Panc1 (cell line): Measurements from ENCODE around the gene ZNF500.

ENCODE experiments used
- POLR2AphosphoS5 ChIP-seq: IDR thresholded peaks from 2 replicates; pipeline ENCODE4 v1.6.1; 2012; ENCODE audit warnings: mild to moderate bottlenecking, low read depth, low read length, moderate library complexity
- TF ChIP-seq, protein P1 (sequence below): fragments of 450-650 bp; IDR thresholded peaks from 2 replicates; pipeline ENCODE4 v1.5.1; 2017; ENCODE audit warnings: mild to moderate bottlenecking
- TF ChIP-seq, protein P2 (sequence below), 2 experiments: IDR thresholded peaks; 2 replicates each; pipeline ENCODE4 v1.6.1; 2011 to 2012; ENCODE audit warnings: low read depth in 2 of 2, control low read depth in 1 of 2, low read length in 1 of 2, mild to moderate bottlenecking in 1 of 2, moderate library complexity in 1 of 2; ENCODE audit not compliant: insufficient read depth in 1 of 2

DNA sequence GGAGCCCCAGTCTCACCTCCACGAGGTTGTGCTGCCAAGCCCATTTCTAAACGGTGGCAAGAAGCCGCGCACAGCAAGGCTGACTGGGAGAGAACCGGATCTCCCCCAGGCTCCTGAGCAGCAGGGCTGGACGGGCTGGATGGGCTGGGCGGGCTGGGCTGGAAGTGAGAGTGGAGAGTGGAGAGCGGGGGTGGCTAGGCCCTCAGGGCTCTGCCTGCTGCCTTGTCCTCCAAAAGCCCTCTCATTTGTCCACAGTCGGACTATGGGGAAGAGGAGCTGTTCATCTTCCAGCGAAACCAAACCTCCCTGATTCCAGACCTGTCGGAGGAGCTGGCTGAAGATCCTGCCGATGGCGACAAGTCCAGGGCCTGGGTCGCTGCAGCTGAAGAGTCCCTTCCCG, 29.4 kb downstream of the ZNF500 start:
- TF ChIP-seq, protein P1, sequence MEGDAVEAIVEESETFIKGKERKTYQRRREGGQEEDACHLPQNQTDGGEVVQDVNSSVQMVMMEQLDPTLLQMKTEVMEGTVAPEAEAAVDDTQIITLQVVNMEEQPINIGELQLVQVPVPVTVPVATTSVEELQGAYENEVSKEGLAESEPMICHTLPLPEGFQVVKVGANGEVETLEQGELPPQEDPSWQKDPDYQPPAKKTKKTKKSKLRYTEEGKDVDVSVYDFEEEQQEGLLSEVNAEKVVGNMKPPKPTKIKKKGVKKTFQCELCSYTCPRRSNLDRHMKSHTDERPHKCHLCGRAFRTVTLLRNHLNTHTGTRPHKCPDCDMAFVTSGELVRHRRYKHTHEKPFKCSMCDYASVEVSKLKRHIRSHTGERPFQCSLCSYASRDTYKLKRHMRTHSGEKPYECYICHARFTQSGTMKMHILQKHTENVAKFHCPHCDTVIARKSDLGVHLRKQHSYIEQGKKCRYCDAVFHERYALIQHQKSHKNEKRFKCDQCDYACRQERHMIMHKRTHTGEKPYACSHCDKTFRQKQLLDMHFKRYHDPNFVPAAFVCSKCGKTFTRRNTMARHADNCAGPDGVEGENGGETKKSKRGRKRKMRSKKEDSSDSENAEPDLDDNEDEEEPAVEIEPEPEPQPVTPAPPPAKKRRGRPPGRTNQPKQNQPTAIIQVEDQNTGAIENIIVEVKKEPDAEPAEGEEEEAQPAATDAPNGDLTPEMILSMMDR = no peak
- TF ChIP-seq POLR2AphosphoS5 = no peak
- TF ChIP-seq, protein P2, sequence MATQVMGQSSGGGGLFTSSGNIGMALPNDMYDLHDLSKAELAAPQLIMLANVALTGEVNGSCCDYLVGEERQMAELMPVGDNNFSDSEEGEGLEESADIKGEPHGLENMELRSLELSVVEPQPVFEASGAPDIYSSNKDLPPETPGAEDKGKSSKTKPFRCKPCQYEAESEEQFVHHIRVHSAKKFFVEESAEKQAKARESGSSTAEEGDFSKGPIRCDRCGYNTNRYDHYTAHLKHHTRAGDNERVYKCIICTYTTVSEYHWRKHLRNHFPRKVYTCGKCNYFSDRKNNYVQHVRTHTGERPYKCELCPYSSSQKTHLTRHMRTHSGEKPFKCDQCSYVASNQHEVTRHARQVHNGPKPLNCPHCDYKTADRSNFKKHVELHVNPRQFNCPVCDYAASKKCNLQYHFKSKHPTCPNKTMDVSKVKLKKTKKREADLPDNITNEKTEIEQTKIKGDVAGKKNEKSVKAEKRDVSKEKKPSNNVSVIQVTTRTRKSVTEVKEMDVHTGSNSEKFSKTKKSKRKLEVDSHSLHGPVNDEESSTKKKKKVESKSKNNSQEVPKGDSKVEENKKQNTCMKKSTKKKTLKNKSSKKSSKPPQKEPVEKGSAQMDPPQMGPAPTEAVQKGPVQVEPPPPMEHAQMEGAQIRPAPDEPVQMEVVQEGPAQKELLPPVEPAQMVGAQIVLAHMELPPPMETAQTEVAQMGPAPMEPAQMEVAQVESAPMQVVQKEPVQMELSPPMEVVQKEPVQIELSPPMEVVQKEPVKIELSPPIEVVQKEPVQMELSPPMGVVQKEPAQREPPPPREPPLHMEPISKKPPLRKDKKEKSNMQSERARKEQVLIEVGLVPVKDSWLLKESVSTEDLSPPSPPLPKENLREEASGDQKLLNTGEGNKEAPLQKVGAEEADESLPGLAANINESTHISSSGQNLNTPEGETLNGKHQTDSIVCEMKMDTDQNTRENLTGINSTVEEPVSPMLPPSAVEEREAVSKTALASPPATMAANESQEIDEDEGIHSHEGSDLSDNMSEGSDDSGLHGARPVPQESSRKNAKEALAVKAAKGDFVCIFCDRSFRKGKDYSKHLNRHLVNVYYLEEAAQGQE (IDR thresholded peaks at IDR 0.05; ENCODE audit: insufficient read depth in 1 of 2, low read depth in 2 of 2, low read length in 1 of 2) = no peak
